Measurements from ENCODE around the gene WDR82.

Gene WDR82

GRCh38 chr3:52318186-52318816, 39.9 kb upstream of the WDR82 start:
- no peak overlapping the region for H3K4me3 ChIP-seq
- H3K9me3 ChIP-seq, result no peaks in the 10 kb centered on the region
- H3K36me3 ChIP-seq, result no peaks in the 10 kb centered on the region
- no peak overlapping the region for H3K9ac ChIP-seq
- TF ChIP-seq Cebpa-rat (IDR thresholded peaks at IDR 0.05), result no peak
- peak overlapping the region; percentile 90 for H3K4me2 ChIP-seq
- H3K27ac ChIP-seq, result no peak overlapping the region
- H4K20me1 ChIP-seq, result peaks cover 8% of the 10 kb centered on the region; the same call in 1 of the 2 replicates
- no peaks in the 10 kb centered on the region for H3K27me3 ChIP-seq
- peaks cover 45% of the 10 kb centered on the region for H3K4me1 ChIP-seq

DNA sequence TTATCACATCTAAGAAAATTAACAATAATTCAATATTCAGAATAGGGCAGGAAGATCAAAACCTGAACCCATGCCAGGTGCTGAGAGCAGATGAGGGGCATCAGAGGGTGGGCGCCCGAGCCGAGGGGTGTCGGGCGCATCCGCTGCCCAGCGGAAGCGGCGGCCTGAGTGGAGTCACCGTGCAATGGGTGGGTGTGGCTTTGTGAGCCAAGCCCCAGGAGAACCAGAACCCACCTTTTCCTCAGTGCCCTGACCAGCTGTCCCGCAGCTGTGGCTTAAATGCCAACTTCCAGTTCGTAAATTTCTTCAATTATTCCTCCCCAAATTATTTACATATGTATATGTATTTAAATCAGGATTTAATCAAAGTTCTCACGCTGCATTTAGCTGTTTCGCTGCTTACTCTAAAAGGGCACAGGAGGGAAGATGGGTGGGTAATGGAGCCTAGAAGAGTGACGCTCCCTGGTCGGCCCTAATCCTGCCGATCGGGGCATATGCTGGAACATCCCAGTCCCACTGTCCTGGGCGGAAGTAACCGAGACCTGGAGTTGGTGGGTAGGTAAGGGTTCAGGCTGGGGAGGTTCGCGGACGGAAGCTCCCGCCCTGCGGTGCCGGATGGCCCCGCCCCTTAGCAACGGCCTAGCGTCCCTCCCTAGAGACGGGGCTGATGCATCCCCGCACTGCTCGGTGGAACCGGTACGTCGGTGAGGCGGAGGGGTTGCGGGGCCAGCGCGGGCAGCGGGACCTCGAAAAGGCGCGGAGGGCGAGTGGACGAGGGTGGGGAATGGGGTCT, 39.0 kb upstream of the WDR82 start:
- Histone ChIP-seq H3K36me3 (no peaks in the 10 kb centered on the region), H3K4me3 (peak overlapping the region; percentile 40), H3K4me2 (peak overlapping the region; percentile 90), H3K27ac (no peak overlapping the region), H3K9ac (peak overlapping the region; percentile 17; the same call in 1 of the 2 replicates), H3K9me3 (no peaks in the 10 kb centered on the region), H4K20me1 (peaks cover 8% of the 10 kb centered on the region; the same call in 1 of the 2 replicates), H3K27me3 (no peaks in the 10 kb centered on the region), H3K4me1 (peaks cover 54% of the 10 kb centered on the region)
- no peak for TF ChIP-seq Cebpa-rat (IDR thresholded peaks at IDR 0.05)

DNA sequence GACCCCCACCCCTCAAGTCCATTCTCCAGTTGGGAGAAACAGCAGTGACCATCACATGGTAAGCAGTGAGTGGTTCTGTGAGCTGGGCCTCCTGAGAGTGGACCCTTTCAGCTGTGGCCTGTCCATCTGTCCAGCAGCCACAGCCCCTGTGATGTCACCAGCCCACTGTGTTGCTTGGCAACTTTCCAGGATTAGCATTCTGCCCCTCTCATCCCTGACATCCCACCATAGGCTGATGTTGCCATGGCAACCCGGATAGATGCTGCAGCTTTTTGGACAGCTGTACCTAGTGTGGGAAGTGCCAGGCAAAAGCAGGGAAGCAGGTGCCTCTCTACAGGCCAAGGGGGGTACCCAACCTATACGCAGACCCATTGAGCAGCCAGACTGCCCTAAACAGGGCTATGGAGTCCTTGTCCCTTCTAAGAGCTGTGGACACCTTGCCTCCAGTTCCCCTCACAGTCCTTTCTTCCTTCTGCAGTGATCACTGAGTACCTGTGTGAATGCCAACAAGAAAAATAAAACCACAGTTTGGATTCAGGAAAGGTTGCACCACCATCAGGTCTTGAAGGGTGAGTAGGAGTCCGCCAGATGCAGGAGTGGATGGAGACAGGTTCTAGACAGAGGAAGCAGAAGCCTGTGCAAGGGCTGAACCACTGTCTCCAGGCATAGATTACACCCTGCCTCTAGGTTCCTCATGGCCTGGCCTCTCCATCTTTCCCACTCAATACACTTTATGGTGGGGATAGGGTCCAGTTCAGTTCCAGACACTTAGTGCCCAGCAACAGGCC, 37.7 kb upstream of the WDR82 start, which contains the start of gene DNAH1:
DNAH1 (plus strand) TSS at position 343 of the 788 bp plus-strand sequence. CDS start 6,124 bp downstream, outside the sequence.
- H3K4me2 ChIP-seq, result peak within 1 kb of the TSS; percentile 90
- peaks cover 8% of the 10 kb centered on the region; the same call in 1 of the 2 replicates for H4K20me1 ChIP-seq
- no peak within 1 kb of the TSS for H3K4me3 ChIP-seq
- H3K9ac ChIP-seq, result no peak within 1 kb of the TSS; the same call in 1 of the 2 replicates
- H3K27me3 ChIP-seq, result no peaks in the 10 kb centered on the region
- H3K36me3 ChIP-seq, result no peaks in the 10 kb centered on the region
- H3K9me3 ChIP-seq, result no peaks in the 10 kb centered on the region
- H3K4me1 ChIP-seq, result peaks cover 66% of the 10 kb centered on the region
- TF ChIP-seq Cebpa-rat (IDR thresholded peaks at IDR 0.05), result no peak
- peak within 1 kb of the TSS; percentile 91; the same call in 1 of the 2 replicates for H3K27ac ChIP-seq

DNA sequence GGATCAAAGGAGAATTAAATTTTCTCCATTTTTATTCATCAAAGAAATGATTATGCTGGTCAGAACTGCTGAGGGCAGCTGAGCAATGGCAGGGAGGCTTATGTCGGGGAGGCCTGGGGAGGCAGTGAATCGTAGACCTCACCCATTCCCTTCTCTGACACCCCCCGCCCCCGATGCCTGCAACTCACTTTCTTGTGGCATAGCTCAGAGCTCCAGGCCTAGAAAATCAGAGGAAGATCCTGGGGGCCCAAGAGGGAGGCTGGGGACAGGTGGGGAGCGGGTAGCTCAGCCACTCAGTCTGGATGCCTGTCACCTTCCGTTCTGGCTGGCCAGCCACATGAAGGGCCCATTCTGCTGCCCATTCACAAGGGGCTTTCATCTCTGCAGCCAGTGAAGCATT, 36.6 kb upstream of the WDR82 start:
- H3K36me3 ChIP-seq, result 0 out of 2 replicates have a peak, but pooled peaks cover 5% of the 10 kb centered on the region
- H3K9ac ChIP-seq, result no peak overlapping the region; the same call in 1 of the 2 replicates
- peak overlapping the region; percentile 79 for H3K4me2 ChIP-seq
- no peaks in the 10 kb centered on the region for H3K27me3 ChIP-seq
- H3K27ac ChIP-seq, result peak overlapping the region; percentile 91
- TF ChIP-seq Cebpa-rat (IDR thresholded peaks at IDR 0.05), result no peak
- peaks cover 76% of the 10 kb centered on the region for H3K4me1 ChIP-seq
- H4K20me1 ChIP-seq, result peaks cover 8% of the 10 kb centered on the region; the same call in 1 of the 2 replicates
- H3K4me3 ChIP-seq, result no peak overlapping the region
- H3K9me3 ChIP-seq, result no peaks in the 10 kb centered on the region

GRCh38 chr3:52314489-52314888, 36.0 kb upstream of the WDR82 start:
- Histone ChIP-seq H3K9ac (peak overlapping the region; percentile 73; the same call in 1 of the 2 replicates), H3K27ac (peak overlapping the region; percentile 91), H3K4me2 (peak overlapping the region; percentile 79), H3K27me3 (no peaks in the 10 kb centered on the region), H4K20me1 (peaks cover 8% of the 10 kb centered on the region; the same call in 1 of the 2 replicates), H3K36me3 (peaks cover 11% of the 10 kb centered on the region; the same call in 1 of the 2 replicates), H3K4me3 (peak overlapping the region; percentile 41), H3K4me1 (peaks cover 76% of the 10 kb centered on the region), H3K9me3 (no peaks in the 10 kb centered on the region)
- no peak for TF ChIP-seq Cebpa-rat (IDR thresholded peaks at IDR 0.05)

DNA sequence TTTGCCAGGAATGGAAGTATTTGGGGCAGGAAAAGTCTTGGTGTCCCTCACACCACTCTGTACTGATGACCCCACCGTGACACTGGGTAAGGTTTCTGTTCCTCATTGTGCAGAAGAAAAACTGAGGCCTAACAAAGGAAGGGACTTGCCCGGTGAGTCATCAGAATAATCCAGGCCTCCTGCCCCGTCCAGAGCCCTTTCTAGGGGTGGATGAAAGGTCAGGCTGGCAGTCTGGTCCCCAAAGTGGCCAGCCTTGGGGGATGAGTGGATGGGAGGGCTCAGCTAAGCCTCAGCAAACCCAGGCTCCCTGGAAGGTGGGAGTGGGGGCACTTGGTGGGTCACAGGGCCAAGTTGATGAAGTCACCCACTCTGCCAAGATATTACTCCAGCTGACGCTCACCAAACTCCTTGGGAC, 35.3 kb upstream of the WDR82 start:
- peak overlapping the region; percentile 91 for H3K27ac ChIP-seq
- no peaks in the 10 kb centered on the region for H3K27me3 ChIP-seq
- peaks cover 8% of the 10 kb centered on the region; the same call in 1 of the 2 replicates for H4K20me1 ChIP-seq
- H3K4me2 ChIP-seq, result peak overlapping the region; percentile 79
- peaks cover 76% of the 10 kb centered on the region for H3K4me1 ChIP-seq
- H3K9me3 ChIP-seq, result no peaks in the 10 kb centered on the region
- no peak for TF ChIP-seq Cebpa-rat (IDR thresholded peaks at IDR 0.05)
- H3K36me3 ChIP-seq, result peaks cover 15% of the 10 kb centered on the region; the same call in 1 of the 2 replicates
- peak overlapping the region; percentile 73 for H3K9ac ChIP-seq
- H3K4me3 ChIP-seq, result peak overlapping the region; percentile 41

DNA sequence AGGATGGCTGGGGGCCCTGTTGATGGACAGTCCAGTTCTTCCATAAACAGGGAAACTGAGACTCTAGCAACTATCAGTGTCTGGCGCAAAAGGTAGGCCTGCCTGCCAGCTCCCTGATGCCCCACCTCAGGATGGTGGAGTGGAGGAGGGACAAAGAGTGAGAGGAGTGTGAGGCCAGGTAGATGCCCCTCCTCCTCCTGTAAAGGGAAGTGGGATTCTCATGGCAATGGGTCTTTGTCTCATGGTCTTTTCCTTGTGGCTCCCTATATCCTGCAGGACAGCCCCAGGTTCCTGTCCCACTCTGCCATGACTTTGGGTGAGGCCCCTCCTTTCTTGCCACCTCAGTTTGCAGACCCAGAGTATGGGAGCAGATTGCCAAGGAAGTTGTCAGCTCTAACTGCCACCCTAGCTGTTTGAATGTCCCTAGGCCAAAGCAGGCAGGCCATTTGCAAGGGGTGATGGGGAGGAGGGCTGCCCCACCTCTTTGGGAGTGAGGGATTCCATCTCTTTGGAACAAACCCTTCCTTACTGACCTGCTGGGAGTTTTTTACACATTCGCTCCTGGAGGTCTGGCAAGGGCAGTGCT, 34.8 kb upstream of the WDR82 start:
- Histone ChIP-seq H3K9ac (peak overlapping the region; percentile 73; the same call in 1 of the 2 replicates), H3K4me2 (peak overlapping the region; percentile 79), H3K27me3 (no peaks in the 10 kb centered on the region), H3K9me3 (no peaks in the 10 kb centered on the region), H3K27ac (peak overlapping the region; percentile 91), H4K20me1 (peaks cover 8% of the 10 kb centered on the region; the same call in 1 of the 2 replicates), H3K4me3 (no peak overlapping the region; the same call in 1 of the 2 replicates), H3K4me1 (peaks cover 77% of the 10 kb centered on the region), H3K36me3 (peaks cover 15% of the 10 kb centered on the region; the same call in 1 of the 2 replicates)
- no peak for TF ChIP-seq Cebpa-rat (IDR thresholded peaks at IDR 0.05)

DNA sequence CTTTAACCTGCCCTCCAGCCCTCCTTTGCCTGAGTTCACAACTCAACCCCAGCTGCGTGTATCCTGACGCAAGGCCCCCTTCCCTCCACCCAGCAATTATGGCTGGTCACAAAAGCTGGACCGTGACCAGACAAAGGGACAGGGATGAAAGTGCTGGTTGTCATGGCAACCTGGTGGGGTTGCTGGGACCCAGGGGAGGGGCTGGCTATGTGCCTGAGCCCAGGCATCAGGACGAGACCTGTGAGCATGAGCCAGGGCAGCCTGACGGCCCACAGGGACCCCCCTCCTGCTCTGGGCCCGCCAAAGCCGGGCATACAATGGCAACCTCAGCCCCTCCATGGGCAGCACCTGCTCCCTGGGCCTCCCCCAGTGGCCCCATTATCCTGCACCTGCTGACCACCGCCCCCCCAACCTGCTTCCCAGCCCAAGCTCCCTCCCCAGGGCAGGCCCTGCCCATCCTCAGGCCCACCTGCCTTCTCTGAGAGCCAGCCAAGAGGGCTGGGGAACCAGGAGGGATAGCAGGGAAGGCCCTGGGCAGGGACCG, 33.2 kb upstream of the WDR82 start:
- peak overlapping the region; percentile 75 for H3K4me2 ChIP-seq
- no peak overlapping the region for H3K4me3 ChIP-seq
- H3K27ac ChIP-seq, result peak overlapping the region; percentile 66
- no peak for TF ChIP-seq Cebpa-rat (IDR thresholded peaks at IDR 0.05)
- H3K4me1 ChIP-seq, result peaks cover 74% of the 10 kb centered on the region
- no peaks in the 10 kb centered on the region for H3K9me3 ChIP-seq
- peak overlapping the region; percentile 50 for H3K9ac ChIP-seq
- H3K36me3 ChIP-seq, result peaks cover 15% of the 10 kb centered on the region; the same call in 1 of the 2 replicates
- H3K27me3 ChIP-seq, result no peaks in the 10 kb centered on the region
- H4K20me1 ChIP-seq, result no peaks in the 10 kb centered on the region
